Mesodermal cell (in vitro differentiated cells): ENCODE results near the gene CASP7.
"Not testable (repeated sequence)": the region's sequence is repeated elsewhere in the genome, so short reads cannot be mapped to it uniquely, and the experiment has no call there.

Source experiments
- H3K27ac ChIP-seq: 2 replicates; pipeline ENCODE4 v1.7.0; 2013; ENCODE audit warnings: mild to moderate bottlenecking, low read depth, low read length, moderate library complexity; ENCODE audit not compliant: severe bottlenecking
- H3K36me3 ChIP-seq: 2 replicates; pipeline ENCODE4 v1.7.1; 2013; ENCODE audit warnings: mild to moderate bottlenecking, low read length, moderate library complexity; ENCODE audit not compliant: control insufficient read depth, insufficient read depth
- H3K4me1 ChIP-seq: one replicate; pipeline ENCODE4 v1.7.1; 2013; ENCODE audit warnings: mild to moderate bottlenecking, low read length; ENCODE audit not compliant: insufficient read depth, control insufficient read depth, poor library complexity, severe bottlenecking
- H3K4me3 ChIP-seq: 2 replicates; pipeline ENCODE4 v1.7.0; 2013; ENCODE audit warnings: low read length, control low read depth, mild to moderate bottlenecking; ENCODE audit not compliant: insufficient read depth, poor library complexity, severe bottlenecking; ENCODE audit errors: extremely low read depth
- H3K9me3 ChIP-seq: 2 replicates; pipeline ENCODE4 v1.7.1; 2013; ENCODE audit warnings: mild to moderate bottlenecking, low read length, moderate library complexity; ENCODE audit not compliant: control insufficient read depth
- WGBS, 2 experiments: methylation state at CpG; one replicate each; pipeline ENCODE4 v1.1.5; 2013; ENCODE audit warnings: missing lambda C conversion rate in 2 of 2; ENCODE audit not compliant: insufficient coverage in 2 of 2; 5-methylcytosine and 5-hydroxymethylcytosine counted together

Gene CASP7

GRCh38 chr10:113754125-113754524, 74.4 kb downstream of the CASP7 start:
- Histone ChIP-seq H3K36me3 (no peaks in the 10 kb centered on the region), H3K4me1 (no peaks in the 10 kb centered on the region), H3K27ac (no peak overlapping the region), H3K9me3 (no peaks in the 10 kb centered on the region), H3K4me3 (no peak overlapping the region)
- 88 to 93% methylated on average over 2 of the region's 3 CpGs for WGBS, 2 experiments

GRCh38 chr10:113754768-113755167, 75.1 kb downstream of the CASP7 start:
- Histone ChIP-seq H3K9me3 (no peaks in the 10 kb centered on the region), H3K4me3 (no peak overlapping the region), H3K27ac (no peak overlapping the region), H3K36me3 (no peaks in the 10 kb centered on the region), H3K4me1 (no peaks in the 10 kb centered on the region)
- WGBS, 2 experiments = 84 to 92% methylated on average over 8 of the region's 9 CpGs

GRCh38 chr10:113756940-113757543, 77.3 kb downstream of the CASP7 start:
- Histone ChIP-seq H3K9me3 (no peaks in the 10 kb centered on the region), H3K4me1 (no peaks in the 10 kb centered on the region)
- 71 to 80% methylated on average over 3 to 5 of the region's 12 CpGs for WGBS, 2 experiments

GRCh38 chr10:113762083-113762482, 82.4 kb downstream of the CASP7 start:
- H3K4me1 ChIP-seq = no peaks in the 10 kb centered on the region
- H3K9me3 ChIP-seq = no peaks in the 10 kb centered on the region
- H3K4me3 ChIP-seq = no peak overlapping the region
- WGBS, 2 experiments = no CpG with 5 or more reads among the region's 1 CpG
- no peak overlapping the region for H3K27ac ChIP-seq
- H3K36me3 ChIP-seq = no peaks in the 10 kb centered on the region

More at GRCh38 chr10:113756940-113757543, 77.3 kb downstream of the CASP7 start:
- no peak overlapping the region for H3K4me3 ChIP-seq
- no peak overlapping the region for H3K27ac ChIP-seq
- no peaks in the 10 kb centered on the region for H3K36me3 ChIP-seq

GRCh38 chr10:113764582-113764981, 84.9 kb downstream of the CASP7 start:
- H3K27ac ChIP-seq = no peak overlapping the region
- H3K36me3 ChIP-seq = no peaks in the 10 kb centered on the region
- WGBS, 2 experiments = no CpG with 5 or more reads among the region's 1 CpG

GRCh38 chr10:113765910-113766309, 86.2 kb downstream of the CASP7 start:
- H3K4me1 ChIP-seq = no peaks in the 10 kb centered on the region
- WGBS, 2 experiments = 90 to 93% methylated on average over 3 of the region's 3 CpGs
- H3K27ac ChIP-seq = no peak overlapping the region
- H3K36me3 ChIP-seq = no peaks in the 10 kb centered on the region
- H3K9me3 ChIP-seq = no peaks in the 10 kb centered on the region
- no peak overlapping the region for H3K4me3 ChIP-seq

More at GRCh38 chr10:113764582-113764981, 84.9 kb downstream of the CASP7 start:
- H3K9me3 ChIP-seq = no peaks in the 10 kb centered on the region
- no peaks in the 10 kb centered on the region for H3K4me1 ChIP-seq
- no peak overlapping the region for H3K4me3 ChIP-seq

GRCh38 chr10:113767222-113767621, 87.5 kb downstream of the CASP7 start:
- Histone ChIP-seq H3K27ac (no peak overlapping the region), H3K9me3 (no peaks in the 10 kb centered on the region), H3K36me3 (no peaks in the 10 kb centered on the region), H3K4me1 (no peaks in the 10 kb centered on the region), H3K4me3 (no peak overlapping the region)
- no CpG with 5 or more reads among the region's 2 CpGs for WGBS, 2 experiments

GRCh38 chr10:113770346-113770745, 90.6 kb downstream of the CASP7 start:
- 83 to 94% methylated on average over 1 to 4 of the region's 4 CpGs for WGBS, 2 experiments
- no peaks in the 10 kb centered on the region for H3K9me3 ChIP-seq
- H3K36me3 ChIP-seq = no peaks in the 10 kb centered on the region
- H3K4me1 ChIP-seq = no peaks in the 10 kb centered on the region
- H3K27ac ChIP-seq = no peak overlapping the region
- no peak overlapping the region for H3K4me3 ChIP-seq

- not testable (repeated sequence) for H3K9me3 ChIP-seq, H3K4me3 ChIP-seq, H3K36me3 ChIP-seq, H3K4me1 ChIP-seq, H3K27ac ChIP-seq
- 83 to 91% methylated on average over 1 to 2 of the region's 3 CpGs for WGBS, 2 experiments
Measured at GRCh38 chr10:113771131-113771530, 91.4 kb downstream of the CASP7 start.

- 91 to 100% methylated on average over 1 of the region's 4 CpGs for WGBS, 2 experiments
Measured at GRCh38 chr10:113775686-113776294, 96.1 kb downstream of the CASP7 start.

GRCh38 chr10:113776553-113776952, 96.8 kb downstream of the CASP7 start:
- H3K9me3 ChIP-seq = no peaks in the 10 kb centered on the region
- H3K4me3 ChIP-seq = no peak overlapping the region
- no CpG with 5 or more reads among the region's 1 CpG for WGBS, 2 experiments
- H3K36me3 ChIP-seq = no peaks in the 10 kb centered on the region
- H3K27ac ChIP-seq = no peak overlapping the region
- H3K4me1 ChIP-seq = no peaks in the 10 kb centered on the region

More at GRCh38 chr10:113775686-113776294, 96.1 kb downstream of the CASP7 start:
- Histone ChIP-seq H3K4me1 (no peaks in the 10 kb centered on the region), H3K4me3 (no peak overlapping the region), H3K27ac (no peak overlapping the region), H3K36me3 (no peaks in the 10 kb centered on the region), H3K9me3 (no peaks in the 10 kb centered on the region)
